ENCODE data around the gene CELA1.

Gene CELA1

DNA sequence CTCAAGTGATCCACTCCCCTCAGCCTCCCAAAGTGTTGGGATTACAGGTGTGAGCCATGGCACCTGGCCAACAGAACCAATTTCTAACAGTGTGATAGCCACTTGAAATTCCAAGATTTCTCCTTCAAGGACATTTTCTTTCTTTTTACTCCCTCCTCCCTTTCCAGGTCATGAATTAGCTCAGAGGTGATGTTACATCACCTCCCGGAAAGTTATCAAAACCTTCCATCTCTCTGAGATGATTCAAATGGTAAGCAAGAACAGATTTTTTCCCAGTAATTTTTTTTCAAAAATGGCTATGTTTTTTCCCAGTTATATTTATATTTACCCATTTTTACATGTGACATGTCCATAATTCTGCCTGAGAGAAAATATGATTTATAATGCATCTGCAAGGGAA, 60.6 kb downstream of the CELA1 start:
- Mint-ChIP-seq H3K27me3 (ENCODE audit: low read depth) (peaks cover 15% of the 10 kb centered on the region), H3K36me3 (ENCODE audit: low read depth) (no peaks in the 10 kb centered on the region), H3K4me1 (no peaks in the 10 kb centered on the region), H3K27ac (no peak overlapping the region), H3K9me3 (no peaks in the 10 kb centered on the region), H3K4me3 (no peak overlapping the region)
- TF ChIP-seq, protein P1, sequence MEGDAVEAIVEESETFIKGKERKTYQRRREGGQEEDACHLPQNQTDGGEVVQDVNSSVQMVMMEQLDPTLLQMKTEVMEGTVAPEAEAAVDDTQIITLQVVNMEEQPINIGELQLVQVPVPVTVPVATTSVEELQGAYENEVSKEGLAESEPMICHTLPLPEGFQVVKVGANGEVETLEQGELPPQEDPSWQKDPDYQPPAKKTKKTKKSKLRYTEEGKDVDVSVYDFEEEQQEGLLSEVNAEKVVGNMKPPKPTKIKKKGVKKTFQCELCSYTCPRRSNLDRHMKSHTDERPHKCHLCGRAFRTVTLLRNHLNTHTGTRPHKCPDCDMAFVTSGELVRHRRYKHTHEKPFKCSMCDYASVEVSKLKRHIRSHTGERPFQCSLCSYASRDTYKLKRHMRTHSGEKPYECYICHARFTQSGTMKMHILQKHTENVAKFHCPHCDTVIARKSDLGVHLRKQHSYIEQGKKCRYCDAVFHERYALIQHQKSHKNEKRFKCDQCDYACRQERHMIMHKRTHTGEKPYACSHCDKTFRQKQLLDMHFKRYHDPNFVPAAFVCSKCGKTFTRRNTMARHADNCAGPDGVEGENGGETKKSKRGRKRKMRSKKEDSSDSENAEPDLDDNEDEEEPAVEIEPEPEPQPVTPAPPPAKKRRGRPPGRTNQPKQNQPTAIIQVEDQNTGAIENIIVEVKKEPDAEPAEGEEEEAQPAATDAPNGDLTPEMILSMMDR (IDR thresholded peaks at IDR 0.05; ENCODE audit: unreplicated experiment in 3 of 3), result no peak

DNA sequence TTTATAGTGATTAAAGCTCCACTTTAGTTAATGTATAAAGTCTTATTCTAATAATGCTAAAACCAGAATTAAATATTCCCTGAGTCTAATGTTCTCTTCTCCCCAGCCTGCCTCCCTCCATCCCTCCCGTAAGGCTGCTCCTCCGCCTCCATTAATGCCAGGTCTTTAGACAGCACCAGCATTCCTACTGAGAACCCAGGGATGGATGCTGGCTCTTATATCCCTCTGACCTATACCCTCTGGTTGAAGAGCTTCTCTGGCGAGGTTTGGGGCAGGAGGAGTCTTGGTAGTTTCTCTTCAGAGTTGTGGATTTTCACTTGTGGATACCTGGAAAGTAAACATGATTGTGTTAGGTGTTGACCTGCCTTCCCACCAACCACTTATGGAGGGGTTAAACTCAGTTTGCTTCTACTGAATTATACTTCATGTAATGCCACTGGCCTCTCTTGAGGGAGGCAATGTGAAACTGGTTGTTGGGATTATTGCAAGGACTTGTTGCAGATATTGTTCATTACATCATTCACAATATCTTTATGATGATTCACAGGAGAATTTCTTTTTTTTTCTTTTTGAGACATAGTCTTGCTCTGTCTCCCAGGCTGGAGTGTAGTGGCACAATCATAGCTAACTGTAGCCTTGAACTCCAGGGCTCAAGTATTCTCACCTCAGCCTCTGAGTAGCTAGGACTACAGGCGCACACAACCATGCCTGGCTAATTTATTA, 65.1 kb downstream of the CELA1 start:
- Mint-ChIP-seq H3K9me3 (no peaks in the 10 kb centered on the region), H3K4me3 (no peak overlapping the region), H3K27ac (no peak overlapping the region), H3K36me3 (ENCODE audit: low read depth) (no peaks in the 10 kb centered on the region), H3K4me1 (no peaks in the 10 kb centered on the region), H3K27me3 (ENCODE audit: low read depth) (peaks cover 18% of the 10 kb centered on the region)
- TF ChIP-seq, protein P1 (IDR thresholded peaks at IDR 0.05; ENCODE audit: unreplicated experiment in 3 of 3), result no peak

All from nephron (organoid).